HAP-1 (cell line): Measurements from ENCODE around the gene SND1.

Experiments
- DNase-seq, 2 experiments: peaks; one replicate each; pipeline ENCODE4 v3.0.0-alpha.2; 2016 to 2020; ENCODE audit warnings: low spot score in 2 of 2
- H3K27me3 ChIP-seq: fragments of 250-450 bp; sonication (Bioruptor Pico); 2 replicates; pipeline ENCODE4 v1.5.1; 2020; ENCODE audit warnings: low read depth, mild to moderate bottlenecking, moderate library complexity
- H3K36me3 ChIP-seq: fragments of 250-450 bp; sonication (Bioruptor Pico); replicated peaks from 2 replicates; pipeline ENCODE4 v1.5.1; 2020; ENCODE audit warnings: mild to moderate bottlenecking
- H3K4me1 ChIP-seq: fragments of 250-450 bp; sonication (Bioruptor Pico); 2 replicates; pipeline ENCODE4 v1.5.1; 2020; ENCODE audit warnings: mild to moderate bottlenecking
- H3K4me3 ChIP-seq: fragments of 250-450 bp; sonication (Bioruptor Pico); 2 replicates; pipeline ENCODE4 v1.5.1; 2020; ENCODE audit warnings: mild to moderate bottlenecking, moderate library complexity
- H3K9me3 ChIP-seq: fragments of 250-450 bp; sonication (Bioruptor Pico); 2 replicates; pipeline ENCODE4 v1.5.1; 2020; ENCODE audit warnings: mild to moderate bottlenecking, moderate library complexity
- in situ Hi-C: fragments of 300-500 bp; cut with MboI; formaldehyde crosslinking; loops from 3 replicates; pipeline ENCODE4 v1.14.3; 2020; ENCODE audit warnings: low sequenced_read_pairs, inconsistent platforms, mixed read lengths

The SND1 gene

GRCh38 chr7:127940381-127941160, 288.6 kb downstream of the SND1 start:
- peaks cover 11% of the 10 kb centered on the region; the same call in 1 of the 2 replicates for H3K36me3 ChIP-seq
- H3K9me3 ChIP-seq: no peaks in the 10 kb centered on the region
- DNase-seq: peak; percentile 17 to 21
- no peak overlapping the region for H3K4me3 ChIP-seq
- no peaks in the 10 kb centered on the region for H3K27me3 ChIP-seq
- in situ Hi-C loops: no loop called here
- peaks cover 30% of the 10 kb centered on the region for H3K4me1 ChIP-seq

- no peak overlapping the region for H3K4me3 ChIP-seq
- H3K9me3 ChIP-seq: no peaks in the 10 kb centered on the region
- H3K4me1 ChIP-seq: peaks cover 30% of the 10 kb centered on the region
- H3K36me3 ChIP-seq: peaks cover 11% of the 10 kb centered on the region; the same call in 1 of the 2 replicates
- no peak for DNase-seq
- in situ Hi-C loops: no loop called here
- H3K27me3 ChIP-seq: no peaks in the 10 kb centered on the region
Observed at GRCh38 chr7:127941476-127942210, 289.6 kb downstream of the SND1 start.

- DNase-seq: peak; percentile 90 to 94
Observed at GRCh38 chr7:127943541-127944521, 291.8 kb downstream of the SND1 start.

GRCh38 chr7:127946111-127946510, 294.1 kb downstream of the SND1 start:
- Histone ChIP-seq H3K9me3 (no peaks in the 10 kb centered on the region), H3K36me3 (peaks cover 12% of the 10 kb centered on the region; the same call in 1 of the 2 replicates), H3K4me1 (peaks cover 51% of the 10 kb centered on the region), H3K27me3 (no peaks in the 10 kb centered on the region), H3K4me3 (no peak overlapping the region)
- DNase-seq: no peak
- in situ Hi-C loops: no loop called here

More at GRCh38 chr7:127943541-127944521, 291.8 kb downstream of the SND1 start:
- Histone ChIP-seq H3K27me3 (no peaks in the 10 kb centered on the region), H3K4me3 (no peak overlapping the region), H3K4me1 (peaks cover 38% of the 10 kb centered on the region), H3K9me3 (no peaks in the 10 kb centered on the region), H3K36me3 (peaks cover 9% of the 10 kb centered on the region; the same call in 1 of the 2 replicates)
- in situ Hi-C loops: no loop called here

- H3K36me3 ChIP-seq: peaks cover 12% of the 10 kb centered on the region; the same call in 1 of the 2 replicates
- no peak for DNase-seq
- no peaks in the 10 kb centered on the region for H3K9me3 ChIP-seq
- peaks cover 51% of the 10 kb centered on the region for H3K4me1 ChIP-seq
- in situ Hi-C loops: no loop called here
- no peaks in the 10 kb centered on the region for H3K27me3 ChIP-seq
- H3K4me3 ChIP-seq: no peak overlapping the region
Observed at GRCh38 chr7:127946847-127947246, 294.9 kb downstream of the SND1 start.

- no peak overlapping the region for H3K4me3 ChIP-seq
- in situ Hi-C loops: no loop called here
- H3K4me1 ChIP-seq: peaks cover 47% of the 10 kb centered on the region
- DNase-seq: no peak
- H3K27me3 ChIP-seq: no peaks in the 10 kb centered on the region
- H3K36me3 ChIP-seq: peaks cover 3% of the 10 kb centered on the region; the same call in 1 of the 2 replicates
- no peaks in the 10 kb centered on the region for H3K9me3 ChIP-seq
Observed at GRCh38 chr7:127948312-127948711, 296.3 kb downstream of the SND1 start.

GRCh38 chr7:127948930-127949329, 296.9 kb downstream of the SND1 start:
- no peak overlapping the region for H3K4me3 ChIP-seq
- H3K4me1 ChIP-seq: peaks cover 48% of the 10 kb centered on the region
- in situ Hi-C loops: no loop called here
- H3K9me3 ChIP-seq: no peaks in the 10 kb centered on the region
- no peaks in the 10 kb centered on the region for H3K27me3 ChIP-seq
- DNase-seq: peak in 1 of 2 experiments; percentile 7
- peaks cover 3% of the 10 kb centered on the region; the same call in 1 of the 2 replicates for H3K36me3 ChIP-seq

GRCh38 chr7:127949769-127950222, 297.8 kb downstream of the SND1 start:
- H3K36me3 ChIP-seq: peaks cover 3% of the 10 kb centered on the region; the same call in 1 of the 2 replicates
- peak; percentile 48 to 58 for DNase-seq
- H3K4me3 ChIP-seq: no peak overlapping the region
- in situ Hi-C loops: no loop called here
- no peaks in the 10 kb centered on the region for H3K27me3 ChIP-seq
- no peaks in the 10 kb centered on the region for H3K9me3 ChIP-seq
- H3K4me1 ChIP-seq: peaks cover 50% of the 10 kb centered on the region

- in situ Hi-C loops: no loop called here
- peaks cover 50% of the 10 kb centered on the region for H3K4me1 ChIP-seq
- H3K27me3 ChIP-seq: no peaks in the 10 kb centered on the region
- H3K36me3 ChIP-seq: peaks cover 3% of the 10 kb centered on the region; the same call in 1 of the 2 replicates
- H3K9me3 ChIP-seq: no peaks in the 10 kb centered on the region
- H3K4me3 ChIP-seq: no peak overlapping the region
- no peak for DNase-seq
Observed at GRCh38 chr7:127950233-127950935, 298.4 kb downstream of the SND1 start.

- Histone ChIP-seq H3K27me3 (no peaks in the 10 kb centered on the region), H3K36me3 (peaks cover 3% of the 10 kb centered on the region; the same call in 1 of the 2 replicates), H3K9me3 (no peaks in the 10 kb centered on the region), H3K4me3 (no peak overlapping the region), H3K4me1 (peaks cover 42% of the 10 kb centered on the region)
- DNase-seq: peak in 1 of 2 experiments; percentile 81
- in situ Hi-C loops: no loop called here
Observed at GRCh38 chr7:127953423-127954356, 301.7 kb downstream of the SND1 start.

- DNase-seq: no peak
- H3K36me3 ChIP-seq: peaks cover 3% of the 10 kb centered on the region; the same call in 1 of the 2 replicates
- no peaks in the 10 kb centered on the region for H3K9me3 ChIP-seq
- in situ Hi-C loops: no loop called here
- H3K4me3 ChIP-seq: no peak overlapping the region
- no peaks in the 10 kb centered on the region for H3K27me3 ChIP-seq
- peaks cover 36% of the 10 kb centered on the region for H3K4me1 ChIP-seq
Observed at GRCh38 chr7:127954357-127954748, 302.4 kb downstream of the SND1 start.

GRCh38 chr7:127955051-127955531, 303.1 kb downstream of the SND1 start:
- H3K4me3 ChIP-seq: no peak overlapping the region
- H3K4me1 ChIP-seq: peaks cover 28% of the 10 kb centered on the region
- DNase-seq: no peak
- H3K9me3 ChIP-seq: no peaks in the 10 kb centered on the region
- H3K27me3 ChIP-seq: no peaks in the 10 kb centered on the region
- in situ Hi-C loops: no loop called here
- peaks cover 7% of the 10 kb centered on the region for H3K36me3 ChIP-seq
